GM19438 (cell line): ENCODE data around the gene HMHB1.

Experiments
- ATAC-seq: cut with Tn5 transposase; IDR thresholded peaks from one replicate; pipeline ENCODE4 v1.9.1; 2021; ENCODE audit warnings: low read depth; ENCODE audit not compliant: unreplicated experiment

Gene HMHB1

GRCh38 chr5:143812085-143812705 lies at the start of gene HMHB1:
HMHB1 (plus strand) TSS chr5:143812161.
- ATAC-seq = peak; percentile 65

- no peak for ATAC-seq
These were observed 49.2 kb upstream of the HMHB1 start for GRCh38 chr5:143762636-143763220.

- no peak for ATAC-seq
These were observed 44.8 kb upstream of the HMHB1 start for GRCh38 chr5:143767162-143767561.

GRCh38 chr5:143769026-143769786 lies 42.8 kb upstream of the HMHB1 start:
- ATAC-seq = no peak

- no peak for ATAC-seq
These were observed 41.5 kb upstream of the HMHB1 start for GRCh38 chr5:143770450-143770849.

GRCh38 chr5:143771189-143771588 lies 40.8 kb upstream of the HMHB1 start:
- ATAC-seq = no peak

GRCh38 chr5:143771602-143772001 lies 40.4 kb upstream of the HMHB1 start:
- no peak for ATAC-seq

- no peak for ATAC-seq
These were observed 39.3 kb upstream of the HMHB1 start for GRCh38 chr5:143772621-143773020.

GRCh38 chr5:143775258-143775657 lies 36.7 kb upstream of the HMHB1 start:
- ATAC-seq = no peak

GRCh38 chr5:143776951-143777350 lies 35.0 kb upstream of the HMHB1 start:
- no peak for ATAC-seq

GRCh38 chr5:143779506-143779905 lies 32.5 kb upstream of the HMHB1 start:
- ATAC-seq = no peak

GRCh38 chr5:143781993-143782520 lies 29.9 kb upstream of the HMHB1 start:
- no peak for ATAC-seq

- ATAC-seq = no peak
These were observed 29.2 kb upstream of the HMHB1 start for GRCh38 chr5:143782588-143783386.

- ATAC-seq = no peak
These were observed 23.6 kb upstream of the HMHB1 start for GRCh38 chr5:143788401-143788800.

GRCh38 chr5:143790457-143791112 lies 21.4 kb upstream of the HMHB1 start:
- no peak for ATAC-seq

GRCh38 chr5:143791848-143792731 lies 19.9 kb upstream of the HMHB1 start:
- peak; percentile 77 for ATAC-seq

GRCh38 chr5:143793249-143793648 lies 18.7 kb upstream of the HMHB1 start:
- no peak for ATAC-seq

GRCh38 chr5:143796125-143796524 lies 15.8 kb upstream of the HMHB1 start:
- ATAC-seq = no peak

GRCh38 chr5:143796753-143797152 lies 15.2 kb upstream of the HMHB1 start:
- no peak for ATAC-seq
